ENCODE measurements around the gene DSE. TPM values are rescaled to one million over a fixed set of nuclear protein-coding genes. Genes with fewer than 3 reads are reported as not detected.

DSE gene
- total RNA-seq, 2 donors from 2014 or later, result 5.8 to 6.0 TPM

- no peaks in the 10 kb centered on the region for H3K36me3 Mint-ChIP-seq
- no peaks in the 10 kb centered on the region for H3K9me3 Mint-ChIP-seq
These were observed 24.9 kb downstream of the DSE start for GRCh38 chr6:116395647-116396046.

GRCh38 chr6:116396441-116396840 lies 25.7 kb downstream of the DSE start:
- DNase-seq (ENCODE audit: low spot score in 2 of 2), result no peak
- ATAC-seq, result no peak
- Mint-ChIP-seq H3K9me3 (no peaks in the 10 kb centered on the region), H3K27ac (no peak overlapping the region), H3K36me3 (no peaks in the 10 kb centered on the region)

More at GRCh38 chr6:116395647-116396046, 24.9 kb downstream of the DSE start:
- ATAC-seq (no peak), DNase-seq (ENCODE audit: low spot score in 2 of 2) (no peak)
- H3K27ac Mint-ChIP-seq, result no peak overlapping the region

GRCh38 chr6:116397914-116398313 lies 27.2 kb downstream of the DSE start:
- no peak for ATAC-seq
- Mint-ChIP-seq H3K27ac (no peak overlapping the region), H3K9me3 (no peaks in the 10 kb centered on the region), H3K36me3 (no peaks in the 10 kb centered on the region)
- no peak for DNase-seq (ENCODE audit: low spot score in 2 of 2)

- H3K27ac Mint-ChIP-seq, result no peak overlapping the region
- DNase-seq (ENCODE audit: low spot score in 2 of 2), result no peak
These were observed 27.7 kb downstream of the DSE start for GRCh38 chr6:116398316-116399010.

GRCh38 chr6:116399287-116399686 lies 28.5 kb downstream of the DSE start:
- no peak overlapping the region for H3K27ac Mint-ChIP-seq

More at GRCh38 chr6:116398316-116399010, 27.7 kb downstream of the DSE start:
- H3K9me3 Mint-ChIP-seq, result no peaks in the 10 kb centered on the region
- no peak for ATAC-seq
- no peaks in the 10 kb centered on the region for H3K36me3 Mint-ChIP-seq

GRCh38 chr6:116400328-116400727 lies 29.6 kb downstream of the DSE start:
- H3K27ac Mint-ChIP-seq, result no peak overlapping the region
- no peaks in the 10 kb centered on the region for H3K36me3 Mint-ChIP-seq
- H3K9me3 Mint-ChIP-seq, result no peaks in the 10 kb centered on the region
- ATAC-seq (no peak), DNase-seq (ENCODE audit: low spot score in 2 of 2) (no peak)

More at GRCh38 chr6:116399287-116399686, 28.5 kb downstream of the DSE start:
- ATAC-seq (no peak), DNase-seq (ENCODE audit: low spot score in 2 of 2) (no peak)
- no peaks in the 10 kb centered on the region for H3K36me3 Mint-ChIP-seq
- no peaks in the 10 kb centered on the region for H3K9me3 Mint-ChIP-seq

GRCh38 chr6:116402108-116402937 lies 31.6 kb downstream of the DSE start:
- DNase-seq (ENCODE audit: low spot score in 2 of 2) (no peak), ATAC-seq (no peak)
- Mint-ChIP-seq H3K27ac (no peak overlapping the region), H3K9me3 (no peaks in the 10 kb centered on the region), H3K36me3 (no peaks in the 10 kb centered on the region)

- no peak for ATAC-seq
- Mint-ChIP-seq H3K9me3 (no peaks in the 10 kb centered on the region), H3K36me3 (no peaks in the 10 kb centered on the region), H3K27ac (no peak overlapping the region)
- DNase-seq (ENCODE audit: low spot score in 2 of 2), result no peak
These were observed 32.5 kb downstream of the DSE start for GRCh38 chr6:116403205-116403604.

GRCh38 chr6:116404696-116405095 lies 33.9 kb downstream of the DSE start:
- Mint-ChIP-seq H3K27ac (no peak overlapping the region), H3K9me3 (no peaks in the 10 kb centered on the region), H3K36me3 (no peaks in the 10 kb centered on the region)
- ATAC-seq, result no peak
- DNase-seq (ENCODE audit: low spot score in 2 of 2), result no peak

GRCh38 chr6:116405138-116405537 lies 34.4 kb downstream of the DSE start:
- Mint-ChIP-seq H3K27ac (no peak overlapping the region), H3K36me3 (no peaks in the 10 kb centered on the region), H3K9me3 (no peaks in the 10 kb centered on the region)
- no peak for DNase-seq (ENCODE audit: low spot score in 2 of 2)
- ATAC-seq, result no peak

GRCh38 chr6:116405652-116406356 lies 35.1 kb downstream of the DSE start:
- H3K9me3 Mint-ChIP-seq, result no peaks in the 10 kb centered on the region
- no peaks in the 10 kb centered on the region for H3K36me3 Mint-ChIP-seq
- no peak for DNase-seq (ENCODE audit: low spot score in 2 of 2)
- H3K27ac Mint-ChIP-seq, result no peak overlapping the region
- peak in 1 of 2 donors; percentile 40 for ATAC-seq

GRCh38 chr6:116406678-116407345 lies 36.1 kb downstream of the DSE start:
- H3K36me3 Mint-ChIP-seq, result no peaks in the 10 kb centered on the region
- ATAC-seq (no peak), DNase-seq (ENCODE audit: low spot score in 2 of 2) (no peak)
- H3K9me3 Mint-ChIP-seq, result no peaks in the 10 kb centered on the region
- H3K27ac Mint-ChIP-seq, result peak overlapping the region in 1 of 2 donors; percentile 1

- DNase-seq (ENCODE audit: low spot score in 2 of 2) (no peak), ATAC-seq (no peak)
- H3K36me3 Mint-ChIP-seq, result no peaks in the 10 kb centered on the region
- H3K27ac Mint-ChIP-seq, result no peak overlapping the region
- H3K9me3 Mint-ChIP-seq, result no peaks in the 10 kb centered on the region
These were observed 37.7 kb downstream of the DSE start for GRCh38 chr6:116408491-116408890.

- Mint-ChIP-seq H3K27ac (no peak overlapping the region), H3K36me3 (no peaks in the 10 kb centered on the region), H3K9me3 (no peaks in the 10 kb centered on the region)
- DNase-seq (ENCODE audit: low spot score in 2 of 2) (no peak), ATAC-seq (no peak)
These were observed 39.0 kb downstream of the DSE start for GRCh38 chr6:116409756-116410155.

GRCh38 chr6:116411284-116411623 lies 40.5 kb downstream of the DSE start:
- H3K27ac Mint-ChIP-seq, result no peak overlapping the region
- DNase-seq (ENCODE audit: low spot score in 2 of 2) (no peak), ATAC-seq (no peak)
- no peaks in the 10 kb centered on the region for H3K9me3 Mint-ChIP-seq
- no peaks in the 10 kb centered on the region for H3K36me3 Mint-ChIP-seq

GRCh38 chr6:116412270-116412669 lies 41.5 kb downstream of the DSE start:
- H3K9me3 Mint-ChIP-seq, result no peaks in the 10 kb centered on the region
- H3K36me3 Mint-ChIP-seq, result no peaks in the 10 kb centered on the region
- DNase-seq (ENCODE audit: low spot score in 2 of 2) (no peak), ATAC-seq (no peak)
- no peak overlapping the region for H3K27ac Mint-ChIP-seq

GRCh38 chr6:116413357-116413756 lies 42.6 kb downstream of the DSE start:
- Mint-ChIP-seq H3K27ac (no peak overlapping the region), H3K36me3 (no peaks in the 10 kb centered on the region), H3K9me3 (no peaks in the 10 kb centered on the region)
- ATAC-seq (no peak), DNase-seq (ENCODE audit: low spot score in 2 of 2) (no peak)
